ENCODE data around the gene MAST2.

The MAST2 gene

GRCh38 chr1:45998020-45998617 lies 194.7 kb downstream of the MAST2 start:
- no peak for DNase-seq

DNA sequence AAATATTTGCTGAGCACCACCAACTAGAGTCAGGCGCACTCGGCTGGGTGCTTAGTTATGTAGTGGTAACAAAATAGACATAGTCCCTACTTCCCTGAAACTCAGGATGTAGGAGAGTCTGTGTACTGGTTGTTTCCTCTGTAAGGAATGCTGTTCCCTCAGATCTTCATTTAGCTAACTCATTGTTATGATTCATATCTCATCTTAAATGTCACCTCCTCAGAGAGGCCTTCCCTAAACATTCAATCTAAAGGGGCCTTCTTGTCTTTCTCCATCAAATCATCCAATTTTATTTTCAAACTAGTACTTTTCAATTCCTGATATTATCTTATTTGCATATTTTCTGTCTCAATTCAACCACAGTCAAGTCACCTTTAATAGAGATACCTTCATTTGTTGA lies 196.1 kb downstream of the MAST2 start:
- DNase-seq: no peak

GRCh38 chr1:46001081-46001785 lies 197.8 kb downstream of the MAST2 start:
- no peak for DNase-seq

GRCh38 chr1:46002551-46003150 lies 199.2 kb downstream of the MAST2 start:
- DNase-seq: no peak

DNA sequence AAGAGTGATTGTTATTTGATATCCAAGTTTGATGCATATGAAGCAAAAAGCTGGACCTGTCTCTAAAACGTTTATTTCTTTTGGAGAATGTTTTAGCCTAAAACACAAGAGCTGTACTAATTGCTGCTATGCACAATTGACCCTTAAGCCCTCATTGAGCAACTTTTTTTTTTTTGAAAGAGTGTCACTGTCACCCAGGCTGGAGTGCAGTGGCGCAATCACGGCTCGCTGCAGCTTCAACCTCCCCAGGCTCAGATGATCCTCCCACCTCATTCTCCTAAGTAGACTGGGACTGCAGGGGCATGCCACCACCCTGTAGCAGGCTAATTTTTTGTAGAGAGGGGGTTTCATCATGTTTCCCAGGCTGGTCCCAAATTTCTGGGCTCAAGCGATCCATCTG lies 199.9 kb downstream of the MAST2 start:
- no peak for DNase-seq

GRCh38 chr1:46004492-46004891 lies 201.1 kb downstream of the MAST2 start:
- DNase-seq: no peak

- no peak for DNase-seq
These were observed 202.2 kb downstream of the MAST2 start for GRCh38 chr1:46005594-46005993.

GRCh38 chr1:46008585-46008984 lies 205.2 kb downstream of the MAST2 start:
- no peak for DNase-seq

GRCh38 chr1:46010611-46011010 lies 207.2 kb downstream of the MAST2 start:
- DNase-seq: no peak

GRCh38 chr1:46011121-46011695 lies 207.8 kb downstream of the MAST2 start:
- DNase-seq: no peak

DNA sequence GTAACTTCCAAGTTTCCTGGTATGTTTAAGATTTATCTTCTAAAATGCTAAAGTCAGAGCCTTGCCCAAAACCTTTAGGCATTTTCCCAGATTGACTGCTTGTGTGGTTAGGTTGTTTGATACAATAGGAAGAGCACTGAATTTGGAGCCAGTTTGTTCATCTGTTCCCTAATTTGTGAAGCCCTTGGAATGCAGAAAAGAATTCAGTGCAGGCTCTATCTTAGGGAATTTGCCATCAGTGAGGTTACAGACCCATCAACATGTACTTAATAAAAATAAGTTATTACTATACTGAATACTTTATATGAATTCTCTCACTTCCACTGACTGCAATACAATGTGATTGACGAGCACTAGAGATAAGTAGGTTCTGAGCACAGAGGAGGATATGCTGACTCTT lies 208.8 kb downstream of the MAST2 start:
- no peak for DNase-seq

DNA sequence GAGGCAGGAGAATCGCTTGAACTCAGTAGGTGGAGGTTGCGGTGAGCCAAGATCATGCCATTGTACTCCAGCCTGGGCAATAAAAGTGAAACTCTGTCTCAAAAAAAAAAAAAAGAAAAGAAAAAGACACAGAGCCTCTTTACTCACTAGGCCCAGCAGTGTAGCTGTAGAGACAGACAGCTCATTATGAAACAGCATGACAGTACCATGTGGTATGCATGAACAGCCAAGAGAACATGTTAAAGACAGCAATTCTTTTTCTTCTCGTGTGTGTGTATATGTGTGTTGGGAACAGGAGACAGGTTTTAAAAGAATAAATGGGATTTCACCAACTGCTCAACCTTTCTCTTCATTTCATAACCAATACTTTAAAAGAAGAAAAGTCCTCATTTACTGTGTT lies 210.2 kb downstream of the MAST2 start:
- no peak for DNase-seq

DNA sequence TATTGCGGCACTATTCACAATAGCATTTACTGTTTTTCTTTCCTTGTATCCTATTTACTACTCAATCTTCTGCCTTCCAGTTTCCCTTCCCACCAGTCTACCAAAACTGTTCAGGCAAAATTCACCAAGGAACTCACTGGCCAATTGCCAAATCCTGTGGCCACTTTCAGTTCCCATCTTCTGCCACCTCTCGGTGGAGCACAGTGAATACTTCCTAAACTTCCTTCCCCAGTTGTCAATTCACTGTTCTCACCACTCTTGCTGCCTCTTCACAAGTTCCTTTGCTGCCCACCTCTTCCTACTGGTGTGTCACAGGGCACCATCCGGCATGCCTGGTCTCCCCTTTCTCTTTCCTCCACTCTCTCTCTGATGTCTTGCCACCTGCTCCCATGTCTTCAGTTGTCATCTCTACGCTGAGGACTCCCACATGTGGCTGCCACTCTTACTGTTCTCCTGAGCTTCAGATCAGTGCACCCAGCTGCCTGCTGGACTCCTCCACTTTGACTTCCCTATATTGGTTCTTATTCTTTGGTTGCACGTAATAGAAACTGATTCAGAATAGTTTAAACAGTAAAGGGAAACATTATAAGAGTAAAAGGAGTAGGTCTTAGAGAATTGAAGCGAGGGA lies 214.6 kb downstream of the MAST2 start:
- DNase-seq: no peak

DNA sequence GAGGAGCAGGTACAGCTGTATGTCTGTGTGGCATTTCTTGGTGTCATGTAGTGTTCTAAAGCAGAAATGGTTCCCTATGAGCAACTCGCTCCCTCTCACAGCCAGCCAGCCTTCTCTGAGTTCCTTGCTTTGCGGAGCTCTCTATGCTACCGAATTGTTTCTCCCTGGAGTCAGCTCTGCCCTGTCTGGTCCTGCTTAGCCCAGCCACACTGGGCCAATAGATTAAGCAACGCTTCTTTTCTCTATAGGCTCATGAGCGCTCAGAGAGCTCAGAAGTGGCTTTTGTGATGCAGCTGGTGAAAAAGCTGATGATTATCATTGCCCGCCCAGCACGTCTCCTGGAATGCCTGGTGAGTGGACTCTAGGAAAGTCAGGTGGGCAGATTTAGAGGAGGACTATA lies 215.9 kb downstream of the MAST2 start:
- no peak for DNase-seq

GRCh38 chr1:46020010-46020409 lies 216.6 kb downstream of the MAST2 start:
- DNase-seq: no peak

GRCh38 chr1:46021046-46021996 lies 217.9 kb downstream of the MAST2 start:
- DNase-seq: no peak

DNA sequence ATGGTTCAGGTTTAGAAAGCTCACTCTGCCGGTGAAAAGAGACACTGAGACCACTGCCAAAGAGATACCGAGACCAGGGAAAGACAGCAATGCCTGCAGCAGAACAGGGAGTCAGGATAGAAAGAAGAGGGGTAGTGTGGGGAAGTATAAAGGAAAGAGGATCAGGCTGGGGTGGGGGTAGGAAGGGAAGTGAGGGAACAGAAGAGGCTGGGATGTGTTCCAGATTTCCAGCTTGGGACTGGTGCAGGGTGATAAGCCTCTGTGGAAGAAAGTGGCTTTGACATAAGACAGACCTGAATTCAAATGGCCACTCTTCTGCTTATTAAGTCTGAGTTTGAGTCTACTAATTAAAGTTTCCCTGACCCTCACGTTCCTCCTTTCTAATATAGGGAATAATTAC lies 223.1 kb downstream of the MAST2 start:
- no peak for DNase-seq

DNA sequence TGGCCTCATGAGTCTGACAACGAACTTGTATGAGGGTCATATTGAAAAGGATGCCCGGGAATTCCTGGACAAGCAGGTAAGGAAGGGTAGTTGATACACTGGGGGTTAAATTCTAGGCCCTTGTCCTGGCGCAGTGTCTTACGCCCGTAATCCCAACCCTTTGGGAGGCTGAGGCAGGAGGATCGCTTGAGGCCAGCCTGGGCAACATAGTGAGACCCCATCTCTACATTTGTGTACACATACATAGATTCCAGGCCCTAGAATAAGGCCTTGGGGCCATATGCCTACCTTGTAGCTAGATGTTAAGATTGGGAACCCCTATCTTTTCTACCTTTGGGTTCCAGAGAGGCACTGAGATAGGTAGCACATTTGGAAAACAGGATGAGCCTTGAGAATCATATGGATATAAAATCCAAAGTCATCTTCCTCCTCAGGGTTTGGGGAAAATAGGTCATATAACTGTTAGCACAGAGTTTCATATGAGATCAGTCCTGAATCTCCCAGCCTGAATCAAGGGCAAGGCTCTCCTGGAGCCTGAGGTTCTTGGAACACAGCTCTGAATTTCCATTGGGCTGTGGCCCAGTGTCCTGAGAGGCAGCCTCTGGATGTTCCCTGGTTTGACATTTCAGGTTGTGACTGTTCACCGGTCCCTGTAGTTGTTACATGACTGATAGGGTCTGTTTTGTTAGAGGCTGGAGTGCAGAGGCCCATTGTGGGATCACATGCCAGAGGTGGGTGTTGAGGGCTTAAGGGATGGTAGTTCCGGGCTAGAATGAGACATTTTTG lies 224.6 kb downstream of the MAST2 start:
- no peak for DNase-seq

DNA sequence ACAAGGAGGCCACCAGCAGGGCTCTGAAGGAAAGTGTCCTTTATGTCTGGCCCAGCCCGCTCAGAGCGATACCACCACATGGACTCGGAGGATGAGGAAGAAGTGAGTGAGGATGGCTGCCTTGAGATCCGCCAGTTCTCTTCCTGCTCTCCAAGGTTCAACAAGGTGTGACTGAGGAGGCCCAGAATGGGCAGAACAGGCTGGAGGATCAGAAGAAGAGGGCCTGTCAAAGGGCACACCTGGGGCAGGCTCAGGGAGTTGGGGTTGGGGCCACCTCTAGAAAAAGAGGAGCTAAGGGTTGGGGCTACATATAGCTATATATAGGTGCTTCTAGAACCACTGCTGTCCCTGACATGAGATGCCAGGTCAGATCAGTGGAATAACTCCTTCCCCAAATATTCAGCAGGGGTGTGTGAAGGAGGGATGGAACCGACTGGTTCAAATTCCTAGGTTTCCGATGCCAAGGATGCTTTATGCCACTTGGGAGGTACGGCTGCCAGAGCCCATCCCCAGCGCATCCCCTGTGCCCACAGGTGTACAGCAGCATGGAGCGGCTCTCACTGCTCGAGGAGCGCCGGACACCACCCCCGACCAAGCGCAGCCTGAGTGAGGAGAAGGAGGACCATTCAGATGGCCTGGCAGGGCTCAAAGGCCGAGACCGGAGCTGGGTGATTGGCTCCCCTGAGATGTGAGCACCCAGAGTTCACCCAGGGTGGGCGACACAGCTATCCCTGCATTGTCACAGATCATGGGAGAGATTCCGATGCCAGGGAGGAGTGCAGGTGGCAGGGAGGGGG lies 226.9 kb downstream of the MAST2 start:
- DNase-seq: no peak

- DNase-seq: no peak
These were observed 227.7 kb downstream of the MAST2 start for GRCh38 chr1:46030876-46031660.

Measured in NCI-H146 (cell line).